ENCODE measurements around the gene HDDC3.

- TF ChIP-seq CTCF (optimal IDR thresholded peaks at IDR 0.05 in 1 of 3, IDR thresholded peaks at IDR 0.05 in 1 of 3, conservative IDR thresholded peaks at IDR 0.05 in 1 of 3; ENCODE audit: extremely low read depth in 1 of 3, insufficient read depth in 2 of 3, low read length in 3 of 3): no peak
- no peak for TF ChIP-seq EZH2 (IDR thresholded peaks at IDR 0.05; ENCODE audit: low read length)
Observed at GRCh38 chr15:90918835-90919234, 13.5 kb downstream of the HDDC3 start.
